Measurements from ENCODE around the gene NSD2. TPM values are rescaled to one million over a fixed set of nuclear protein-coding genes. Genes with fewer than 3 reads are reported as not detected.

Gene NSD2
- total RNA-seq, 2 donors from 2014 or later, result 18.8 to 35.4 TPM

DNA sequence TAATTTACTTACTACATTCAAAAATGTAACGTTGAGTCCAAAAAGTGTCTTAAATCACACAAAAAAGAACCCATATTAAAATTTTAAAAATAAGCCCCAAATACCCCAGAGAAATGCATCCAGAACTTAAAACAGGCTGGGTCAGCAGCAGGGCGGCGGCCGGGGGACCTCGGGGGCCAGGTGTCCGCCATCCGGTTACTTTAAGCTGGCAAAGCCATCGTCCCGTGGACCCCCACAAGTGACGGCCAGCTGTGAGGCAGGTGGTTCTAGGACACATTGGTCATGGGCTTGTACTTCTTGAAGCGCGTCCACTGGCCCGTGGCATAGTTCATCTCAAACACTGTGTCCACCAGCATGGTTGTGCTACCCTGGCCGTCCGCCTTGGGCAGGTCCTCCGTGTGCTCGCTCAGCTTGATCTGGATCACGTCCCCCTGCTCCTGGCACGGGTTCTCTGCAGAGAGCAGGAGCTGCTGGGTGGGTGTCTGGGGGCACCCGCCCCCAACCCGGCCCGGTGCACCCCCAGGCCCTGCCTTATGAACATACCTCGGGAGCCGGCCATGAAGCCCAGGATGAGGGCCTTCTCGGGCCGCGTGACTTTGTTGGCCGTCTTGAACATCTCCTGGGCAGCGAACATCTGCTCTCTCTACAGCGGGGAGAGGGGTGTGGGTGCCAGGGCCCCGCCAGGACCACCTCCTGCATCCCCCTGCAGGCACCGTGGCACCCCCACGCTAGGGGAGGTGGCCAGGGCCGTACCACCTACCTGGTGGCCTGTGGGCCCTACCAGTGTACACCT is 112.1 kb downstream of the NSD2 start:
- Histone ChIP-seq H3K36me3 (peaks cover 63% of the 10 kb centered on the region), H3K4me1 (ENCODE audit: control insufficient read depth in 1 of 2, low read depth in 2 of 2) (peaks cover 0 to 8% of the 10 kb centered on the region in 2 donors), H3K9me3 (no peaks in the 10 kb centered on the region), H3K27ac (no peak overlapping the region), H3K27me3 (replicated peaks; ENCODE audit: insufficient read depth) (no peaks in the 10 kb centered on the region), H3K4me3 (no peak overlapping the region)
- DNase-seq (ENCODE audit: low spot score), result no peak
- TF ChIP-seq, protein P1, sequence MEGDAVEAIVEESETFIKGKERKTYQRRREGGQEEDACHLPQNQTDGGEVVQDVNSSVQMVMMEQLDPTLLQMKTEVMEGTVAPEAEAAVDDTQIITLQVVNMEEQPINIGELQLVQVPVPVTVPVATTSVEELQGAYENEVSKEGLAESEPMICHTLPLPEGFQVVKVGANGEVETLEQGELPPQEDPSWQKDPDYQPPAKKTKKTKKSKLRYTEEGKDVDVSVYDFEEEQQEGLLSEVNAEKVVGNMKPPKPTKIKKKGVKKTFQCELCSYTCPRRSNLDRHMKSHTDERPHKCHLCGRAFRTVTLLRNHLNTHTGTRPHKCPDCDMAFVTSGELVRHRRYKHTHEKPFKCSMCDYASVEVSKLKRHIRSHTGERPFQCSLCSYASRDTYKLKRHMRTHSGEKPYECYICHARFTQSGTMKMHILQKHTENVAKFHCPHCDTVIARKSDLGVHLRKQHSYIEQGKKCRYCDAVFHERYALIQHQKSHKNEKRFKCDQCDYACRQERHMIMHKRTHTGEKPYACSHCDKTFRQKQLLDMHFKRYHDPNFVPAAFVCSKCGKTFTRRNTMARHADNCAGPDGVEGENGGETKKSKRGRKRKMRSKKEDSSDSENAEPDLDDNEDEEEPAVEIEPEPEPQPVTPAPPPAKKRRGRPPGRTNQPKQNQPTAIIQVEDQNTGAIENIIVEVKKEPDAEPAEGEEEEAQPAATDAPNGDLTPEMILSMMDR (IDR thresholded peaks at IDR 0.05), result no peak
- ATAC-seq (ENCODE audit: insufficient number of reproducible peaks, low FRiP score, low read depth), result no peak

DNA sequence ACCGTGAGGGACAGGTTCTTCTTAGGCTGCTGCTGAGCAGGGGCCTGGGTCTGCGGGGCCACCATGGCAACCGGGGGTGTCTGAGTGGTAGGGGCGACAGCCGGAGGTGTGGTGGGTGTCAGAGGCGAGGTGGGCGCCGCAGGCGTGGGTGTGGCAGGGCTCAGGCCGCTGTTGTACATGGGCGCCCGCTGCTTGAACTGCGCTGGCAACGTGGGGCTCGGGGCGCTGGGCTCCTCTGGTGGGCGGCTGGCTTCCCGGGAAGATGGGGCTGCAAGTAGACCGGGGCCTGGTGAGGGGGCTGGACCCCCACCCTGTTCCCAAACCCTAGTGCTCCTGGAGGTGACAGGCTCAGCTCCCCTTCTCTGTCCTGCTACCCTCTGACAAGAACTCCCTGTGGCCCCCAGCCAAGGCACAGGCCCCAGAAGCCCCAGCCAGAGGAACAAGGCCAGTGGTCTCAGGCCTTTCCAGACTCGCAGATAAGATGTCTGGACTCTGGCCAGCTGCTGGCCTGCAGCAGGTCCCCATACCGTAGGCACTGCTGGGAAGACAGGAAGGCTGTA is 112.7 kb downstream of the NSD2 start:
- peak overlapping the region in 1 of 2 donors; percentile 34 for H3K27ac ChIP-seq
- H3K4me3 ChIP-seq, result no peak overlapping the region
- no peaks in the 10 kb centered on the region for H3K9me3 ChIP-seq
- DNase-seq (ENCODE audit: low spot score) (no peak), ATAC-seq (ENCODE audit: insufficient number of reproducible peaks, low FRiP score, low read depth) (no peak)
- peaks cover 64% of the 10 kb centered on the region for H3K36me3 ChIP-seq
- TF ChIP-seq, protein P1 (IDR thresholded peaks at IDR 0.05), result no peak
- H3K27me3 ChIP-seq (replicated peaks; ENCODE audit: insufficient read depth), result no peaks in the 10 kb centered on the region
- peaks cover 0 to 8% of the 10 kb centered on the region in 2 donors for H3K4me1 ChIP-seq (ENCODE audit: control insufficient read depth in 1 of 2, low read depth in 2 of 2)

DNA sequence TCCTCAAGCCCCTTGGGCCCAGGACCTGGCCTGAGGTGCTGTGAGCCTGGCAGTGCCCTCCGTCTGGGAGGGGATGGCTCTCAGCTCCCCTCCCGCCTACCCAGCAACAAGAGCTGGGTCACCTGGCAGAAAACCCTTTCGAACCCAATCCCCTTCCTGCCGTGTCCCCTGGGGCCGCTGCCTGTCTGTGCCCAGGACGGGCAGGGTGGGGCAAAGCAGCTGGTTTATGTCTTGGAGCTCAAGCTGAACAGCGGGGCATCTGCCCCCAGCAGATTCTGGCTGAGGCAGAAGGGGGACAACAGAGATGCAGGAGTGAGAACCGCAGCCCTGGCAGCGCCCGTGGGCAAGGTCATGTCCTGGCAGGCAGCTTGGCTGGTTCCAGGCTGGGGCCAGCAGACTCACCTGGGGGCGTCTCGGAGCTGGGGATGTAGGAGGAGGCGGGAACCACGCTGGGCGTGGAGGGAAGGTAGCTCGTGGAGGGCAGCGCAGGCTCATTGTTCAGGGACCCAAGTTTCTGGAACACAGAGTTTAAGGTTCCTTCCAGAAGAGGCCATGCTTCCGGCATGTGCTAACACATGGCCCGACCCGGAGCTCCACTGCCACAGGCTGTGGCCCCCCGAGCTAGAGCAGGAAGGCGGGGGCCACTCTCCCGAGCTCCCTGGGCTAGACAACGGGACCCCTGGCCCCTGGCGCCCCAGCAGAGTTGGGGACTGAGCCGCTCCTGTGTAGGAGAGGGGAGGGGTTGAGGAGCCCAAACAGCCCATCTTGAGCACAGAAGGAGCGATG is 113.4 kb downstream of the NSD2 start:
- no peak for DNase-seq (ENCODE audit: low spot score)
- H3K27me3 ChIP-seq (replicated peaks; ENCODE audit: insufficient read depth), result no peaks in the 10 kb centered on the region
- H3K27ac ChIP-seq, result peak overlapping the region in 1 of 2 donors; percentile 34
- no peak overlapping the region for H3K4me3 ChIP-seq
- TF ChIP-seq, protein P1 (IDR thresholded peaks at IDR 0.05), result no peak
- peaks cover 0 to 8% of the 10 kb centered on the region in 2 donors for H3K4me1 ChIP-seq (ENCODE audit: control insufficient read depth in 1 of 2, low read depth in 2 of 2)
- ATAC-seq (ENCODE audit: insufficient number of reproducible peaks, low FRiP score, low read depth), result no peak
- H3K9me3 ChIP-seq, result no peaks in the 10 kb centered on the region
- H3K36me3 ChIP-seq, result peaks cover 66% of the 10 kb centered on the region

DNA sequence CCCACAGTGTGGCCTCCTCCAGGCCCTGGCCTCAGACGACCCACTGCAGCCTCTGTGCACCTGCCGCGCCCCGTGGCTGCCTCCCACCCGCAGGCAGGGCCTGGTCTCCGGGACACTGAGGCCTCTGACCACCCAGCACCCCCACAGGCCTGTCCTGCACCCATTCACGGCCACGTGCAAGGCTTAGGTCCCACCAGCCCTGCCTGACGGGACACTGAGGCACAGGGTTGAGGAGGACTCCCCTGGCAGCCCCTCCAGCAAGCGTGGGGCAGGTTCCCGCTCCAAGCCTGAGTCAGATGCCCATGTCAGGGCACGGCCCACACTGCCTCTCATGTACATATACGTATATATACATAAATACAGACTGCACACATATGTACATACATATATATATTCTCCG is 114.1 kb downstream of the NSD2 start:
- ATAC-seq (ENCODE audit: insufficient number of reproducible peaks, low FRiP score, low read depth), result no peak
- Histone ChIP-seq H3K36me3 (peaks cover 73% of the 10 kb centered on the region), H3K4me1 (ENCODE audit: control insufficient read depth in 1 of 2, low read depth in 2 of 2) (peaks cover 0 to 8% of the 10 kb centered on the region in 2 donors), H3K27ac (no peak overlapping the region), H3K27me3 (replicated peaks; ENCODE audit: insufficient read depth) (no peaks in the 10 kb centered on the region), H3K9me3 (no peaks in the 10 kb centered on the region), H3K4me3 (no peak overlapping the region)
- no peak for DNase-seq (ENCODE audit: low spot score)
- TF ChIP-seq, protein P1 (IDR thresholded peaks at IDR 0.05), result no peak
